Astrocyte (in vitro differentiated cells and primary cell): ENCODE data around the gene PTGER4. TPM values are rescaled to one million over a fixed set of nuclear protein-coding genes. Genes with fewer than 3 reads are reported as not detected.

ENCODE experiments used
- DNase-seq: peaks from one replicate; pipeline ENCODE4 v3.0.0-alpha.2; 2010; ENCODE audit warnings: low read depth
- FAIRE-seq: peaks from 2 replicates; lab custom pipeline; 2011; peaks lifted over from hg19 to GRCh38; lab: Jason Lieb, UNC
- H2AFZ ChIP-seq: 2 replicates; pipeline ENCODE4 v1.6.0; 2012; ENCODE audit warnings: low read depth, low read length, inconsistent platforms
- H3K27ac ChIP-seq: 2 replicates; pipeline ENCODE4 v1.5.1; 2011; ENCODE audit warnings: low read depth, low read length, inconsistent platforms
- H3K27me3 ChIP-seq: 2 replicates; pipeline ENCODE4 v1.6.0; 2011; ENCODE audit warnings: low read length, inconsistent platforms; ENCODE audit not compliant: insufficient read depth
- H3K36me3 ChIP-seq: 2 replicates; pipeline ENCODE4 v1.5.1; 2011; ENCODE audit warnings: low read length, inconsistent platforms; ENCODE audit not compliant: insufficient read depth
- H3K4me1 ChIP-seq: 2 replicates; pipeline ENCODE4 v1.5.1; 2011; ENCODE audit warnings: low read length, inconsistent platforms; ENCODE audit not compliant: insufficient read depth
- H3K4me2 ChIP-seq: 2 replicates; pipeline ENCODE4 v1.6.0; 2012; ENCODE audit warnings: low read length, inconsistent platforms
- H3K4me3 ChIP-seq: 2 replicates; pipeline ENCODE4 v1.5.1; 2011; ENCODE audit warnings: low read depth, mild to moderate bottlenecking, low read length, inconsistent platforms; ENCODE audit not compliant: insufficient read depth
- H3K79me2 ChIP-seq: 2 replicates; pipeline ENCODE4 v1.6.0; 2012; ENCODE audit warnings: mild to moderate bottlenecking, low read length, inconsistent platforms; ENCODE audit not compliant: insufficient read depth
- H3K9ac ChIP-seq: 2 replicates; pipeline ENCODE4 v1.6.0; 2012; ENCODE audit warnings: mild to moderate bottlenecking, low read length, inconsistent platforms
- H3K9me3 ChIP-seq: 2 replicates; pipeline ENCODE4 v1.5.1; 2012; ENCODE audit warnings: low read depth, mild to moderate bottlenecking, low read length, inconsistent platforms; ENCODE audit not compliant: insufficient read depth
- H4K20me1 ChIP-seq: 2 replicates; pipeline ENCODE4 v1.6.0; 2012; ENCODE audit warnings: low read length, inconsistent platforms; ENCODE audit not compliant: insufficient read depth
- H3K27ac Mint-ChIP-seq: one replicate; pipeline ENCODE4 v1.8.0; 2021; ENCODE audit warnings: mild to moderate bottlenecking, mixed read lengths; ENCODE audit not compliant: unreplicated experiment
- H3K27me3 Mint-ChIP-seq: one replicate; pipeline ENCODE4 v1.8.0; 2021; ENCODE audit warnings: low read depth, mixed read lengths; ENCODE audit not compliant: unreplicated experiment
- H3K36me3 Mint-ChIP-seq: one replicate; pipeline ENCODE4 v1.8.0; 2021; ENCODE audit warnings: low read depth, mixed read lengths; ENCODE audit not compliant: unreplicated experiment
- H3K4me1 Mint-ChIP-seq: one replicate; pipeline ENCODE4 v1.8.0; 2021; ENCODE audit warnings: low read depth, mixed read lengths; ENCODE audit not compliant: unreplicated experiment
- H3K4me3 Mint-ChIP-seq: one replicate; pipeline ENCODE4 v1.8.0; 2021; ENCODE audit warnings: mild to moderate bottlenecking, moderate library complexity, mixed read lengths; ENCODE audit not compliant: unreplicated experiment
- H3K9me3 Mint-ChIP-seq: one replicate; pipeline ENCODE4 v1.8.0; 2021; ENCODE audit warnings: mild to moderate bottlenecking, mixed read lengths; ENCODE audit not compliant: unreplicated experiment
- EZH2 ChIP-seq: IDR thresholded peaks from 2 replicates; pipeline ENCODE4 v1.6.1; 2012; ENCODE audit warnings: mild to moderate bottlenecking, low read length, inconsistent platforms; ENCODE audit not compliant: insufficient read depth
- total RNA-seq: library from RNA; stranded (reverse); gene quantifications from 2 replicates; pipeline ENCODE4 v1.2.1, GENCODE V29; 2021
- TF ChIP-seq, protein P1 (sequence below): IDR thresholded peaks from 2 replicates; pipeline ENCODE4 v1.5.1; 2011; ENCODE audit warnings: low read depth, mild to moderate bottlenecking, inconsistent platforms, low read length, moderate library complexity; ENCODE audit not compliant: insufficient read depth

Gene PTGER4
- total RNA-seq, 1 donor from 2014 or later, result 8.6 TPM

- TF ChIP-seq, protein P1, sequence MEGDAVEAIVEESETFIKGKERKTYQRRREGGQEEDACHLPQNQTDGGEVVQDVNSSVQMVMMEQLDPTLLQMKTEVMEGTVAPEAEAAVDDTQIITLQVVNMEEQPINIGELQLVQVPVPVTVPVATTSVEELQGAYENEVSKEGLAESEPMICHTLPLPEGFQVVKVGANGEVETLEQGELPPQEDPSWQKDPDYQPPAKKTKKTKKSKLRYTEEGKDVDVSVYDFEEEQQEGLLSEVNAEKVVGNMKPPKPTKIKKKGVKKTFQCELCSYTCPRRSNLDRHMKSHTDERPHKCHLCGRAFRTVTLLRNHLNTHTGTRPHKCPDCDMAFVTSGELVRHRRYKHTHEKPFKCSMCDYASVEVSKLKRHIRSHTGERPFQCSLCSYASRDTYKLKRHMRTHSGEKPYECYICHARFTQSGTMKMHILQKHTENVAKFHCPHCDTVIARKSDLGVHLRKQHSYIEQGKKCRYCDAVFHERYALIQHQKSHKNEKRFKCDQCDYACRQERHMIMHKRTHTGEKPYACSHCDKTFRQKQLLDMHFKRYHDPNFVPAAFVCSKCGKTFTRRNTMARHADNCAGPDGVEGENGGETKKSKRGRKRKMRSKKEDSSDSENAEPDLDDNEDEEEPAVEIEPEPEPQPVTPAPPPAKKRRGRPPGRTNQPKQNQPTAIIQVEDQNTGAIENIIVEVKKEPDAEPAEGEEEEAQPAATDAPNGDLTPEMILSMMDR, result no peak
- no peak for TF ChIP-seq EZH2
- FAIRE-seq (no peak), DNase-seq (no peak)
- Mint-ChIP-seq H3K36me3 (peaks cover 6% of the 10 kb centered on the region), H3K4me1 (peaks cover 19% of the 10 kb centered on the region), H3K4me3 (peak overlapping the region; percentile 62), H3K27me3 (peaks cover 20% of the 10 kb centered on the region), H3K9me3 (peaks cover 4% of the 10 kb centered on the region), H3K27ac (peak overlapping the region; percentile 90)
- Histone ChIP-seq H3K4me3 (peak overlapping the region; percentile 8), H3K27ac (peak overlapping the region; percentile 56), H3K9ac (peak overlapping the region; percentile 60), H4K20me1 (peaks cover 6% of the 10 kb centered on the region), H3K36me3 (no peaks in the 10 kb centered on the region), H3K27me3 (no peaks in the 10 kb centered on the region), H3K79me2 (peaks cover 27% of the 10 kb centered on the region), H3K4me2 (peak overlapping the region; percentile 95), H3K4me1 (peaks cover 38% of the 10 kb centered on the region), H2AFZ (no peak overlapping the region), H3K9me3 (no peaks in the 10 kb centered on the region)
Measured at GRCh38 chr5:40677456-40677855, 2.3 kb upstream of the PTGER4 start.

DNA sequence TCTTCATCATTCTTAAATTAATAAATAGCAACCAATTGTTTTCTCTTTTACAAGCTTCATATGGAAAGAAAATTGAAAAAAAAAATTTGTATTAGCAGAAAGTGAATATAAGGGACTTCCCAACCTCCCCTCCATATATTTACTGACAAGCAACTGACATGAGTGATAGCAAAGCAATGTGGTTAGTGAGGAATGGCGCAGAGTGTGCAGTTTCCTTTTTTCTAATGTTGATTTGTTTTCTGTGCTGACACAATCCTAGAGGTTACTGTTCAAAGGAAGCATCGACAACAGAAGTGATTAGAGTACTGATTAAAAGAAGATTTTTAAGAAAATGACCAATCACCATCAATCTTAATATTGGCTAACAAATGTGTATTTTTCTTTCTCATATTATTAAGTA is 1.7 kb upstream of the PTGER4 start:
- Histone ChIP-seq H3K4me1 (peaks cover 38% of the 10 kb centered on the region), H3K79me2 (peaks cover 32% of the 10 kb centered on the region), H4K20me1 (peaks cover 9% of the 10 kb centered on the region), H3K27ac (peak overlapping the region; percentile 4), H3K4me2 (peak overlapping the region; percentile 95), H3K9me3 (no peaks in the 10 kb centered on the region), H3K9ac (no peak overlapping the region), H3K27me3 (no peaks in the 10 kb centered on the region), H3K4me3 (peak overlapping the region; percentile 79), H2AFZ (no peak overlapping the region), H3K36me3 (no peaks in the 10 kb centered on the region)
- Mint-ChIP-seq H3K36me3 (peaks cover 6% of the 10 kb centered on the region), H3K4me1 (peaks cover 23% of the 10 kb centered on the region), H3K27me3 (peaks cover 20% of the 10 kb centered on the region), H3K9me3 (peaks cover 4% of the 10 kb centered on the region), H3K4me3 (peak overlapping the region; percentile 62), H3K27ac (no peak overlapping the region)
- FAIRE-seq (no peak), DNase-seq (no peak)
- TF ChIP-seq, protein P1, result no peak
- TF ChIP-seq EZH2, result no peak

GRCh38 chr5:40678460-40679147 is 1.1 kb upstream of the PTGER4 start:
- Mint-ChIP-seq H3K9me3 (peaks cover 4% of the 10 kb centered on the region), H3K4me1 (peaks cover 23% of the 10 kb centered on the region)

More at GRCh38 chr5:40678460-40679147, 1.1 kb upstream of the PTGER4 start:
- peak overlapping the region; percentile 95 for H3K4me2 ChIP-seq
- H4K20me1 ChIP-seq, result peaks cover 9% of the 10 kb centered on the region
- no peaks in the 10 kb centered on the region for H3K36me3 ChIP-seq
- H3K4me3 ChIP-seq, result peak overlapping the region; percentile 79
- H3K79me2 ChIP-seq, result peaks cover 35% of the 10 kb centered on the region
- H3K4me1 ChIP-seq, result peaks cover 38% of the 10 kb centered on the region
- H3K9me3 ChIP-seq, result no peaks in the 10 kb centered on the region
- Mint-ChIP-seq H3K36me3 (peaks cover 6% of the 10 kb centered on the region), H3K27me3 (peaks cover 20% of the 10 kb centered on the region), H3K27ac (peak overlapping the region; percentile 95), H3K4me3 (peak overlapping the region; percentile 92)
- DNase-seq (no peak), FAIRE-seq (no peak)
- H3K27ac ChIP-seq, result peak overlapping the region; percentile 97
- no peaks in the 10 kb centered on the region for H3K27me3 ChIP-seq
- TF ChIP-seq, protein P1, result no peak
- TF ChIP-seq EZH2, result no peak
- peak overlapping the region; percentile 72 for H2AFZ ChIP-seq
- H3K9ac ChIP-seq, result peak overlapping the region; percentile 85
